GM12878 (cell line): ENCODE measurements around the gene TEX2. TPM values are rescaled to one million over a fixed set of nuclear protein-coding genes. Genes with fewer than 3 reads are reported as not detected.

Source experiments
- ATF2 ChIP-seq: IDR thresholded peaks from 2 replicates; pipeline ENCODE4 v1.6.1; 2012; ENCODE audit warnings: low read length, inconsistent platforms
- CBFB ChIP-seq: IDR thresholded peaks from 2 replicates; pipeline ENCODE4 v1.6.1; 2016; ENCODE audit warnings: antibody characterized with exemption, low read depth
- CEBPZ ChIP-seq: fragments of 150-350 bp; IDR thresholded peaks from 2 replicates; pipeline ENCODE4 v1.6.1; 2016; ENCODE audit warnings: low read depth, low read length
- CHD1 ChIP-seq: IDR thresholded peaks from 2 replicates; pipeline ENCODE4 v1.6.1; 2012; ENCODE audit warnings: low read depth, low read length, improper control_type of control experiment
- FOXM1 ChIP-seq: IDR thresholded peaks from 2 replicates; pipeline ENCODE4 v1.6.1; 2012; ENCODE audit warnings: low read depth, mild to moderate bottlenecking, inconsistent platforms, low read length, moderate library complexity
- HCFC1 ChIP-seq: fragments of 150-350 bp; IDR thresholded peaks from 2 replicates; pipeline ENCODE4 v1.6.1; 2014; ENCODE audit warnings: low read length
- IKZF1 ChIP-seq: fragments of 450-650 bp; conservative IDR thresholded peaks from 2 replicates; pipeline ENCODE4 v1.6.1; 2017; ENCODE audit warnings: antibody characterized with exemption, mild to moderate bottlenecking
- IKZF2 ChIP-seq, 2 experiments: fragments of 450-650 bp; IDR thresholded peaks; 2 replicates each; pipeline ENCODE4 v1.6.1; 2017; ENCODE audit warnings: mild to moderate bottlenecking in 2 of 2, moderate library complexity in 2 of 2
- MAX ChIP-seq: IDR thresholded peaks from 2 replicates; pipeline ENCODE4 v1.6.1; 2012; ENCODE audit warnings: low read depth, low read length, improper control_type of control experiment
- MEF2A ChIP-seq: IDR thresholded peaks from 2 replicates; pipeline ENCODE4 v1.6.1; 2011; ENCODE audit warnings: low read depth, mild to moderate bottlenecking, low read length, moderate library complexity; ENCODE audit not compliant: insufficient read depth
- NKRF ChIP-seq: fragments of 450-650 bp; conservative IDR thresholded peaks from 2 replicates; pipeline ENCODE4 v1.6.1; 2017; ENCODE audit warnings: mild to moderate bottlenecking, moderate library complexity
- NRF1 ChIP-seq: conservative IDR thresholded peaks from 2 replicates; pipeline ENCODE4 v1.6.1; 2011; ENCODE audit warnings: mild to moderate bottlenecking, low read depth, low read length, improper control_type of control experiment
- PKNOX1 ChIP-seq: fragments of 450-650 bp; IDR thresholded peaks from 2 replicates; pipeline ENCODE4 v1.6.1; 2016; ENCODE audit warnings: mild to moderate bottlenecking
- PML ChIP-seq: IDR thresholded peaks from 2 replicates; pipeline ENCODE4 v1.6.1; 2012; ENCODE audit warnings: low read length, inconsistent platforms
- POLR2AphosphoS2 ChIP-seq: IDR thresholded peaks from 2 replicates; pipeline ENCODE4 v1.6.1; 2011; ENCODE audit warnings: low read depth, mild to moderate bottlenecking, low read length, improper control_type of control experiment, moderate library complexity
- RAD21 ChIP-seq: IDR thresholded peaks from 2 replicates; pipeline ENCODE4 v1.6.1; 2011; ENCODE audit warnings: mild to moderate bottlenecking, low read depth, low read length, moderate library complexity; ENCODE audit not compliant: insufficient read depth
- RBBP5 ChIP-seq: fragments of 200-600 bp; sonication (generic); conservative IDR thresholded peaks from 2 replicates; pipeline ENCODE4 v1.6.1; 2016
- SMAD1 ChIP-seq: fragments of 450-650 bp; IDR thresholded peaks from 2 replicates; pipeline ENCODE4 v1.6.1; 2018; ENCODE audit warnings: mild to moderate bottlenecking, low read depth; ENCODE audit not compliant: partially characterized antibody
- TAF1 ChIP-seq: IDR thresholded peaks from 2 replicates; pipeline ENCODE4 v1.6.1; 2011; ENCODE audit warnings: mild to moderate bottlenecking, low read depth, low read length, borderline replicate concordance
- WRNIP1 ChIP-seq: IDR thresholded peaks from 2 replicates; pipeline ENCODE4 v1.6.1; 2011; ENCODE audit warnings: low read depth, low read length, improper control_type of control experiment, borderline replicate concordance
- ZNF622 ChIP-seq: fragments of 450-650 bp; IDR thresholded peaks from 2 replicates; pipeline ENCODE4 v1.6.1; 2017; ENCODE audit warnings: mild to moderate bottlenecking, inconsistent platforms
- ZZZ3 ChIP-seq: IDR thresholded peaks from 2 replicates; pipeline ENCODE4 v1.6.1; 2011; ENCODE audit warnings: low read depth; ENCODE audit not compliant: control insufficient read depth, insufficient read length
- polyA plus RNA-seq, 11 experiments: library from polyadenylated mRNA; depleted of rRNA in 4 of 11; unstranded in 6 of 11; stranded (reverse) in 5 of 11; fragments of >200 nt; fragmentation: Nextera tagmentation in 4 of 11; fragmentation: Illumina TruSeq in 1 of 11; extraction: Ambion mirVana in 4 of 11; extraction: Trizol in 1 of 11; gene quantifications; 1 replicate in 1 of 11; 2 replicates in 10 of 11; pipeline versions ENCODE4 v1.2.1 to v1.2.3, GENCODE V29; 2011 to 2016; ENCODE audit warnings: inconsistent platforms in 2 of 11, missing spikeins in 2 of 11, low read depth in 1 of 11
- total RNA-seq, 4 experiments: library from RNA; depleted of rRNA in 3 of 4; stranded (reverse); fragments of >200 nt in 3 of 4; fragmentation: Illumina TruSeq in 1 of 4; extraction: Trizol in 1 of 4; gene quantifications; 2 replicates each; pipeline versions ENCODE4 v1.2.1 to v1.2.3, GENCODE V29; 2013 to 2021

TEX2 gene
- total and polyA plus RNA-seq, 10 of the 15 experiments (the other 5 are each of a cell fraction or from before 2014, with no cell fraction given): 3.8 to 19.9 (median 15.8) TPM

- no peak for TF ChIP-seq PKNOX1
- no peak for TF ChIP-seq ZZZ3
- TF ChIP-seq HCFC1: no peak
- no peak for TF ChIP-seq FOXM1
- TF ChIP-seq WRNIP1: no peak
- TF ChIP-seq NKRF: no peak
- TF ChIP-seq IKZF1: peak; percentile 84
- TF ChIP-seq POLR2AphosphoS2: no peak
- TF ChIP-seq RBBP5: no peak
- TF ChIP-seq TAF1: no peak
- TF ChIP-seq CBFB: 0 out of 2 replicates have a peak, but pooled peaks have one; percentile 27
- TF ChIP-seq ZNF622: no peak
- TF ChIP-seq MAX: no peak
- no peak for TF ChIP-seq NRF1
- no peak for TF ChIP-seq PML
- TF ChIP-seq MEF2A: no peak
- 0 out of 2 replicates have a peak, but pooled peaks have one; percentile 16 for TF ChIP-seq ATF2
- no peak for TF ChIP-seq CHD1
- no peak for TF ChIP-seq CEBPZ
- peak; percentile 88 to 89 for TF ChIP-seq IKZF2 (IDR thresholded peaks at IDR 0.05)
- TF ChIP-seq SMAD1: no peak
- no peak for TF ChIP-seq RAD21
These were observed 159.4 kb downstream of the TEX2 start (continued) for GRCh38 chr17:64103391-64104364.
